Kidney tubule cell (primary cell): ENCODE measurements around the gene KCNQ2.
A peak's percentile ranks its signal among the peaks of the same experiment; 100 is the strongest.

Source experiments
- DNase-seq: peaks from one replicate; pipeline ENCODE4 v3.0.0-alpha.2; 2018; ENCODE audit warnings: low spot score

The KCNQ2 gene

GRCh38 chr20:63501818-63502670, 29.6 kb upstream of the KCNQ2 start:
- peak; percentile 30 for DNase-seq

DNA sequence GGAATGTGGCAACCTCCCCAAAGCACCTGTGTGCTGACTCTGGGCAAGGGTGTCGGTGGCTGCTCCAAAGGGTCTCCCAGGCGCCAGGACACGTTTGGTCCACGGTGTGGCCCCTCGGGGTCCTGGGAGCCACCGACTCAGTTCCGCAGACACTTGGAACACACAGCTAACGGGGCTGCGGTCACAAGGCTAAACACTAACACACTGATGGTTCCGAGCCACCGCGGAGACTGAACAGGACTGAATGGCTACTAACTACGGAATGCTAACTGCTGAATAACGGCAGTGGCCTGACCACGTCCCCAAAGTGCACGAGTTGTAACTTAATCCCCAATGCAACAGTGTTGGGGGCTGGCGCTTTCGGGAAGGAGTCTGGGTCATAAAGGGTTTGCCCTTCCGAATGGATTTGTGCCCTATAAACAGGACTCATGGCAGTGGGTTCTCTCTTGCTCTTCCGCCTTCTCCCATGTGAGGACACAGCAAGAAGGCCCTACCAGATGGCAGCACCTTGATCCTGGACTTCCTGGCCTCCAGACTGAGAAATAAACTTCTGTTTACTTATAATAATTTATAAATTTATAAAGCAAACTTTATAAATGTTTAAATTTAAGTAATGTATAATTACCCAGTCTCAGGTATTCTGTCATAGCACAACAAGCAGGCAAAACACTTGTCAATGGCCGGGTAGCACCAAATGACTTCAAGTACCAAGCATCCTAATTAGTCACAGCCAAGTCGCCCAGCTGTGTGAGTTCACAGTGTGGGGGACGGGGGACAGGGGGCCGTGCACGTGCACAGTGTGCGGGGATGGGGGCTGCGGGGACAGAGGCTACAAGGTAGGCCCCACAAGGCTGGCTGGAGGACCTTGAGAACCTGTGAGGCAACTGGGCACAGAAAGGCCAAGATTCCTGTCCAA, 28.7 kb upstream of the KCNQ2 start:
- DNase-seq = peak; percentile 20

GRCh38 chr20:63500151-63500901, 27.9 kb upstream of the KCNQ2 start:
- no peak for DNase-seq

GRCh38 chr20:63499338-63499969, 27.0 kb upstream of the KCNQ2 start:
- DNase-seq = no peak

DNA sequence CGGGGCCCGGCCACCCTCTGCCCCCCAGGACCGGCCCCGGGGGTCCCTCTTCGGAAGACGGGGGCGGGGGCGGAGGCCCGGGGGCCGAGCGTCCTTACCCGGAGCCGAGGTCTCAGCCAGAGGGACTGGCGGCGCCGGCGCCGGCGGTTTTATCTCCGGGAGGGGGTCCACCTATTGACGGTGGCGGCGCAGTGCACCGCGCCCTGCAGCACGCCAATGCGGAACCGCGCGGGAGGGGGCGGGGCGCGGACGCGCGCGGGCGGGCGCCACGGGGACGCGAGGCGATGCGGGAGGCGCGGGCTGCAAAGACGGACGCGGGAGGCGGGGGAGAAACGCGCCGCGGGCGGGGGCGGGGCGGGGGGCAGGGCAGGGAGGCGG, 26.5 kb upstream of the KCNQ2 start, which contains the start of gene EEF1A2:
TSS of gene EEF1A2 (minus strand) at position 124 of the 378 bp plus-strand sequence. CDS start 1,320 bp downstream, outside the sequence.
- DNase-seq = no peak

GRCh38 chr20:63497946-63498935, 25.8 kb upstream of the KCNQ2 start:
- DNase-seq = peak; percentile 58

- DNase-seq = no peak
Measured at GRCh38 chr20:63497138-63497945, 24.9 kb upstream of the KCNQ2 start.

DNA sequence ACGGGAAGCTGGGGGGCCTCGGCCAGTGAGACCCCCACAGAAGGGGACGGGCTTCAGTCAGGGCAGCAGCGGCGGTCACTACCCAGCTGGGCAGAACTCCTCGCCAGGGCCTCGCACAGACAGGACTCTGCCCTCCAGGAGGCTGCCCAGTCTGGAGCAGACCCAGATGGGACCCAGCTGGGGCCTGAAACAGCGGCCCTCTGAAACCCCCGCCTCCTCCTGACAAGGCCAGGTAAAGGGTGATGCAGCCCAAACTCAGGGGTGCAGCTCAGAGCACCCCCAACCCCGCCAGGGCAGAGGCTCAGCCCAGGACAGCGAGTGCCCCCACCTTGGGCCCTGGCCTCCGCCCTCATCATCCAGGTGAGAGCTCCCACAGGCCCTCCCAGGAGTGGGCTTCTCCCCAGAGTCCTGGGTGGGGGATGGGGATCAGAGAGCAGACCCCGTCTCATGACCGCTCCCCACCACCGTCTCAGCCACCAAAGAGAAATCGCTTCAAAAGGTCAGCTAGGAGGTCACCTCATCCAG, 24.2 kb upstream of the KCNQ2 start:
- no peak for DNase-seq

- peak; percentile 55 for DNase-seq
Measured at GRCh38 chr20:63495741-63496595, 23.5 kb upstream of the KCNQ2 start.

- no peak for DNase-seq
Measured at GRCh38 chr20:63495167-63495720, 22.8 kb upstream of the KCNQ2 start.

- DNase-seq = no peak
Measured at GRCh38 chr20:63494420-63495166, 22.1 kb upstream of the KCNQ2 start.

- no peak for DNase-seq
Measured at GRCh38 chr20:63494084-63494419, 21.6 kb upstream of the KCNQ2 start.

DNA sequence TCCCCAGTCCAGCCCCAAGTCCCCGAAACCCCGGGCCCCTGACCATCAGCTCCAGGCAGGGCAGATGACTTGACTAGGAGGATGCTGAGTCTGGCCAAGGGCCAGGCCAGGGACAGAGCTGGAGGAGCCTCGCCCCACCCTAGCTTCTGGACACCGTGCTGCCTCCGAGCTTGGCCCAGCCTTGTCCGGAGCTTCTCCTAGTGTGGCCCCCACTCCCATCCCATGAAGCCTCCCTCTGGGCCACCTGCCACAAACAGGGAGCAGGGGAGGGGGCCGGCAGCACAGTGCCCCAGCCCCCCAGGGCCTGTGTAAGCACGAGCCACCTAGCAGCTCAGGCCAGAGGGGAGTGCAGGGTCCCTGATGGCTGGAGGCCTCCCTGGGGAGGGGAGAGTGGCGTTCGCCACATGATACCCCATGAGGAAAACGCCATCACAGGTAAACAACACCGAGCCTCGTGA, 21.1 kb upstream of the KCNQ2 start:
- no peak for DNase-seq

DNA sequence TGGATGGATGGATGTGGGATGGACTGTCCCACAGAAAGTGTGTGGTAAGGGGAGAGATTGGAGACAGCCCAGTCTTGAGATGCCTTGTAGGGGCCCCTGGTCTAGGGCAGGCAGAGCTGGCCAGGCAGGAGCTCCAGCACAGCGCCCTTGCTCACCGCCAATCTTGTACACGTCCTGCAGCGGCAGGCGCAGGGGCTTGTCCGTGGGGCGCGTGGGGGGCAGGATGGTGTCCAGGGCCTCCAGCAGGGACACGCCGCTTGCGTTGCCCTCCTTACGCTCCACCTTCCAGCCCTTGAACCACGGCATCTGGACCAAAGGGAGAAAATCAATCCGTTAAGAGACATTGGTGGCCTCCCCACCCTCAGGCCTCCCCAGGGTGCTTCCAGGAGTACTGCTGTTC, 20.5 kb upstream of the KCNQ2 start:
- DNase-seq = no peak

DNA sequence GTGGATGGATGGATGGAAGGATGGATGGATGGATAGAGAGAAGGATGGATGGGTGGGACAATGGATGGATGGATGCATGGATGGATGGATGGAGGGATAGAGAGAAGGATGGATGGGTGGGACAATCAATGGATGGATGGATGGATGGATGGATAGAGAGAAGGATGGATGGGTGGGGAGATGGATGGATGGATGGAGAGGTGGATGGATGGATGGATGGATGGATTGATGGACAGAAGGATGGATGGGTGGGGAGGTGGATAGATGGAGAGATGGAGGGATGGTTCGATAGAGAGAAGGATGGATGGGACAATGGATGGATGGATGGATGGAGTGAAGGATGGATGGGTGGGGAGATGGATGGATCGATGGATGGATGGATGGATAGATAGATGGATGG, 20.1 kb upstream of the KCNQ2 start:
- DNase-seq = no peak

GRCh38 chr20:63491635-63492230, 19.3 kb upstream of the KCNQ2 start:
- DNase-seq = no peak

DNA sequence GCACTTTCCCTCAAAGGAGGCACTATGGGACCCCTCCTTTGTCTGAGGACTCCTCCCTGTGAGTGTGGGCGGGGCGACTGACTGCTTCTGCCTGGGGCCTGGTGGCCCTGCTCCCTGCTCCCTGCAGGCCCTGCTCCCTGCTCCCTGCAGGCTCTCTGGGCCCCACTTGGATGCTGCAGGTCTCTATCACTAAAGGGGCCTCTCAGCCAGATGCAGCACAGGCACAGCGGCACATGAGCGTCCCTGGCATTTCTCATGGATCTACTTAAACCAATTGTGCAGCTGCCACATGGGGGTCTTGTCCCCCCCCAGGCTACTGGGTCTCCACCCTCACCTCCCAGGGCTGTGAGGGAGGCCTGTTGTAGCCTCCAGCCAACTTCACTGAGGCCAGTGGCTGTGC, 18.6 kb upstream of the KCNQ2 start:
- no peak for DNase-seq
